Activated T-helper 1 cell treated with anti-CD3 and anti-CD28 coated beads, Interleukin-12 subunit alpha, Interleukin-12 subunit beta, Interleukin-2, Interleukin-4 antibody, amounts not matched to agents 30 ng/mL and 10 ng/mL and 1 ng/mL, durations not matched to agents 14 hours and 24 hours and 36 hours (primary cell): ENCODE results near the gene PCBP2. TPM values are rescaled to one million over a fixed set of nuclear protein-coding genes. Genes with fewer than 3 reads are reported as not detected.

ENCODE experiments used
- DNase-seq: peaks from one replicate; pipeline ENCODE4 v3.0.0; 2021; ENCODE audit warnings: low spot score
- H3K27ac Mint-ChIP-seq: one replicate; pipeline ENCODE4 v1.8.0; 2021; ENCODE audit warnings: mild to moderate bottlenecking, mixed read lengths
- H3K27me3 Mint-ChIP-seq: one replicate; pipeline ENCODE4 v1.8.0; 2022; ENCODE audit warnings: mild to moderate bottlenecking, moderate library complexity, mixed read lengths; ENCODE audit not compliant: insufficient read depth
- H3K36me3 Mint-ChIP-seq: one replicate; pipeline ENCODE4 v1.8.0; 2021; ENCODE audit warnings: low read depth, mixed read lengths
- H3K4me1 Mint-ChIP-seq: one replicate; pipeline ENCODE4 v1.8.0; 2021; ENCODE audit warnings: low read depth, mixed read lengths
- H3K4me3 Mint-ChIP-seq: one replicate; pipeline ENCODE4 v1.8.0; 2021; ENCODE audit warnings: mild to moderate bottlenecking, moderate library complexity, mixed read lengths
- H3K9me3 Mint-ChIP-seq: one replicate; pipeline ENCODE4 v1.8.0; 2021; ENCODE audit warnings: mixed read lengths
- intact Hi-C: fragments of 100-400 bp; cut with micrococcal nuclease; formaldehyde crosslinking; loops from one replicate; pipeline ENCODE4 v1.15.1; 2024
- total RNA-seq: library from RNA; stranded (reverse); gene quantifications from 2 replicates; pipeline ENCODE4 v1.2.3, GENCODE V29; 2022

PCBP2 gene
- total RNA-seq, 1 donor from 2014 or later: 865 TPM

DNA sequence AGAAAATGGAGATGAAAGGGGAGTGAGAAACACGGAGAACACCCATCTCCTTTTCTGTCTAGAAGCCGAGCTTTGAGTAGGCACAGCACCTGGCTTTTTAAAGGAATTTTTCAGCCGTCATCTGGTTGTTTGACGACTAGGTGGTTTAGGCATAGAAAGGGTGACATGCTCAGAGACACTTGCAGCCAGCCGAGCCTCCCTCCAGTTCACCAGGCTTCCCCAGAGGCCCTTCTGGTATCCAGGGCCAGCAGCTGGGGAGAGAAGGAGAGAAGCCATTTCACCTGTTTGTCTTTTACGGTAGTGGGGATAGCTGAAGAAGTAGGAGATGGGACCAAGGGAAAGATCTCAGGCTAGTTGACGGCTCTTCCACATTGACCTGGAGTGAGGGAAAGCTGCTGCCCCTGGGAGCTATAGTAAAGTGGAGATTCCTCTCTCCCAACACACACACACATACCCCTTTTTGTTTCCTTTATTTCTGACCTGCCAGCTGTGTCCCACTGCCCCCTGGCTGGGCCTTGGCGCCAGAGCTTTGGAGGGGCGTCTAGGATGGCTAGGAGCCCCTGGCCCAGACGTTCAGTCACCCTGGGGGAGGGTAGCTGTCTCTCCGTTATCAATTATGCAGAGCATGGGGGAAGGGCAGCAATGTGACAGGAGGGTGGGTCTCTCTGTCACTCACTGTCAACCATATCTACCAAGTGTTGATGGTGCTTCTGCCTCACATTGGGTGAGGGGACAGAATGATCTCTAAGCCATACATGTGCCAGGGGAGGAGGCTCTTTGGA, 41.9 kb downstream of the PCBP2 start:
- Mint-ChIP-seq H3K4me1 (peaks cover 44% of the 10 kb centered on the region), H3K36me3 (peaks cover 8% of the 10 kb centered on the region), H3K27me3 (no peaks in the 10 kb centered on the region), H3K9me3 (no peaks in the 10 kb centered on the region), H3K27ac (peak overlapping the region; percentile 41), H3K4me3 (peak overlapping the region; percentile 86)
- intact Hi-C loops: loop anchor here (1.0 to 2.0 kb wide), 5 partner anchors 8 to 133 kb away; partner anchors contain the start of genes ATF7, PCBP2, SP1 and TARBP2
- DNase-seq: no peak

DNA sequence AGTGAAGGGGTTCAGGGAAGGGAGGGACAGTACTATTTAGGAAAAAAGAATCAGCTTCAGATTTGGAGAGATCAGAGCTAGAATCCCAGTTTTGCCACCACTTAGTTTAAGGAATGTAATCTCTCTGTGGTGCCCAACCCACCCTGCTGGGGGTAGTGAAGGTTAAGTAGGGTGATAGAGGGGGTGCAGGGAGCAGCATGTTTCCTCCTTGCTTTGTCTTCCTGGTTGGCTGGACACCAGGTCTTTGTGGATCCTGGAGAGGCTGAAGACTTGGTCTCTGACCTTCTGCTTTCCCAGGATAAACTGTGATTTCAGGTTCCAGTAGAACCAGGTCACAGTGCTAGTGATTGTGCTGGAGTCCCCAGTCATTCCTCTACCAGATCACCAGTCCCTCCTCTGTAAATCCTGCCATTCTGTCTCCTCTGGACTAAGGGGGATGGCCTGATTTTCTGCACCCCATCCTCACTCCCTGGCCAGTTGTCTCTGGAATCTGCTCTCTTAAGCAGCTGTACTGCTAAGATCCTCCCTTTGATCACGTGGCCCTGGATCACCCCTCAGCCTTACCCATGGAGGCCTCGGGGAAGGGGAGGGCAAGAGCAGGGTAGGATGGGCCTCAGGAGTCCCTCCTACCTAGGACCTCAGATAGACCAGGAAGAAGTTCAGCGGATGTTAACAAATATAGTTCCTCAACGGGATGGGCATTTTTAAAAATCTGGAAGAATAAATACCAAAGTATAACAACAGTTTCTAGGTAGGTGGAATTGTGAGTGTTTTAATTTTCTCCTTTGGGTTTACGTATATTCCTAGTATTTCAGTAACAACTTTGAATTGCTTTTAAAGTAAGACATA, 44.2 kb downstream of the PCBP2 start:
- H3K9me3 Mint-ChIP-seq: no peaks in the 10 kb centered on the region

DNA sequence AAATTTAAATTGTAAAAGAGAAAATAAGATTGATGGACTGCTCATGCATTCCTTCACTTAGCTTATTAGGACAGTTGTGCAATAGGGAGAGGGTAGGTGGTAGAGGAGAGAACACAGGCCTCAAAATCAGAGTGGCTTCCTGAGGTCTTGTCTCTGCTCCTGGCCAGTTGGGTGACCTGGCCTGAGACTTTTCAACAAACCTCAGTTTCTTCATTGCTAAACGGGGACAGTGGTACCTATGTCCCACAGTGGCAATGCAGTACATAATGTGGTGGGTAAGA, 44.8 kb downstream of the PCBP2 start:
- intact Hi-C loops: no loop called here

More for the DNA sequence above, 44.2 kb downstream of the PCBP2 start:
- H3K27me3 Mint-ChIP-seq: peaks cover 2% of the 10 kb centered on the region
- intact Hi-C loops: no loop called here
- H3K4me1 Mint-ChIP-seq: peaks cover 53% of the 10 kb centered on the region
- H3K36me3 Mint-ChIP-seq: peaks cover 8% of the 10 kb centered on the region
- H3K4me3 Mint-ChIP-seq: no peak overlapping the region
- H3K27ac Mint-ChIP-seq: no peak overlapping the region
- DNase-seq: no peak

DNA sequence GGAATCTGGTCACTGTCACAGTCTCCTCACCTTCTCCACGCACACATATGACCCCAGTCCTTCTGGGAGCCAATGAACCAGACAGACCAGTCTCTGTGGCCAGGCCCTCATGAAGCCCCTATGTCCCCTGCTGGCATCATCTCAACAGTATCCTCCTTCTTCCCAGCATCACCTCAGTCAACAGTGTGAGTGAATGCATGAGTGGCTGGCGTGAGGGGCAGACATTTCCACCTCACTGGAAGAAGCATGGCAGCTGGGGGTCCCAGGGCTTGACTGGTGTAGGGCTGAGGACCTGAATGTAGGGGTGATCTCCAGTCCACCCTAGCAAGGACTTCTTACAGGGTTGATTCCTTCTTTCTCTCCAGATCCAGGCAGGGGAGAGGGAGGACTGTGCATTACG, 45.6 kb downstream of the PCBP2 start:
- Mint-ChIP-seq H3K27me3 (peaks cover 2% of the 10 kb centered on the region), H3K36me3 (peaks cover 8% of the 10 kb centered on the region), H3K4me1 (peaks cover 57% of the 10 kb centered on the region), H3K27ac (no peak overlapping the region), H3K4me3 (peak overlapping the region; percentile 91), H3K9me3 (no peaks in the 10 kb centered on the region)
- DNase-seq: no peak
- intact Hi-C loops: no loop called here

More for the DNA sequence above, 44.8 kb downstream of the PCBP2 start:
- Mint-ChIP-seq H3K27me3 (peaks cover 2% of the 10 kb centered on the region), H3K4me3 (no peak overlapping the region), H3K36me3 (peaks cover 8% of the 10 kb centered on the region), H3K27ac (no peak overlapping the region), H3K9me3 (no peaks in the 10 kb centered on the region), H3K4me1 (peaks cover 54% of the 10 kb centered on the region)
- no peak for DNase-seq

DNA sequence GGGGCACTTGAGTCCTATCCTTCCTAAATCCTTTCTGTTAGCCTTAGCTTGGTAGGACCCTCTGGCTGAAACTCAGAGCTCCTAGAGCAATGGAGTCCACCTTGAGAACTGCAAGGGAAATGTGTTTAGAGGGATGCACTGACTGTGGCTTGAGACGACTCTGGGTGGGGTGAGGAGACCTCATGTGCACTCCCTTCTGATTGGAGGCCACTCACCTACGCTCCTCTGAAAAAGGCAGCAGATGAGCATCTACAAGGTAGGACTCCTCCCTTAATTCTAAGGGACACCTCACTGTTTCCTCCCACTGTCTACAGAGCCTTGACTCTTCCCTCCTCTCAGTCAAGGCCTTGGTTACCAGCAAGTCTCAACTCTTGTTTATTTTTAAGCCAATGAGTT, 46.3 kb downstream of the PCBP2 start:
- H3K4me3 Mint-ChIP-seq: peak overlapping the region; percentile 91

DNA sequence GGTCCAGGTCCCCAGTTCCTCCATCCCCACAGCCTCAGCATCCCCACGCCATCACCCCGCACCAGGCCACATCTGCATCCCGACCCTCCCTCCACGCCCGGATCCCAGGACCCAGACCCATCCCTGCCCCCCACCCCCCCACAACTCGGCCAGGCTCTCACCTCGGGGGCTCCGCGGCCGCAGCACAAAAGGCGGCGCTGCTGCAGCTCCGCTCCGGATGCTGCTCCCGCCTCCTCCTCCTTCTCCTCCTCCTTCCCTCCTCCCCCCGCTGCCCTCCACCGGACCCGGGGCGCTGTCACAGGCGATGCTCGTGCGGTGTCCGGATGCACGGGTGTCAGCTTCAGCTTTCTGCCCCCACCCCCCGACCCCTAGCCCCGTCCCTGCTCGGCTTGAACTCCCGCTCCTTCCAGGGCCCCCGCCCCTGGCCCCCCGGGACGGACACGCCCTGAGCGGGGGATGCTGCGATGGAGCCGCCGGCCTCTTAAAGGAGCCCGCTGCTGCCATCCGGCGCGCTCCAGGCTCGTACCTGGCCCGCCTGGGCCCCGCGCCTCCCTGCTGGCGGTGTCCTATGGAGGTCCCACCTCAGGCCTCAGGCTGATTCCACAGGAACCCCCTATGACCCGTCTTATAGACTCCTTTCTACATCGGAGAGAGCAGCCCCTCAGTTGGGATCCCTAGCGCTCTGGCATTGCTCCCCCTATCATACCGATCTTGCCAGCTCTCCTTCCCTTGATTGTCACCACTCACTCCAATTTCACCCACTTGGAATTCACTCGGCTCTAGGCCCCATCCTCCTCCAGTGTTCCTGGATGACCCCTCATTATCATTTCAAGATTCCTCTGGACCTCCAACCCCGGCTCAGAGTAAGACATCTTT, 47.6 kb downstream of the PCBP2 start, which contains the start of gene MAP3K12:
MAP3K12 (minus strand) TSS at position 193 of the 876 bp plus-strand sequence. CDS start 12,067 bp downstream, outside the sequence.
- DNase-seq: peak; percentile 63
- peaks cover 2% of the 10 kb centered on the region for H3K27me3 Mint-ChIP-seq
- H3K27ac Mint-ChIP-seq: peak within 1 kb of the TSS; percentile 98
- peak within 1 kb of the TSS; percentile 95 for H3K4me3 Mint-ChIP-seq
- H3K4me1 Mint-ChIP-seq: peaks cover 52% of the 10 kb centered on the region
- H3K36me3 Mint-ChIP-seq: peaks cover 7% of the 10 kb centered on the region
- H3K9me3 Mint-ChIP-seq: no peaks in the 10 kb centered on the region
- intact Hi-C loops: loop anchor here (1.0 to 2.0 kb wide), 5 partner anchors 58 to 781 kb away; partner anchors contain the start of genes ATP5MC2, CBX5, HNRNPA1 and MYG1

More for the DNA sequence above, 46.3 kb downstream of the PCBP2 start:
- Mint-ChIP-seq H3K36me3 (peaks cover 7% of the 10 kb centered on the region), H3K27ac (peak overlapping the region; percentile 69), H3K27me3 (peaks cover 2% of the 10 kb centered on the region), H3K9me3 (no peaks in the 10 kb centered on the region), H3K4me1 (peaks cover 54% of the 10 kb centered on the region)
- DNase-seq: no peak
- intact Hi-C loops: no loop called here

DNA sequence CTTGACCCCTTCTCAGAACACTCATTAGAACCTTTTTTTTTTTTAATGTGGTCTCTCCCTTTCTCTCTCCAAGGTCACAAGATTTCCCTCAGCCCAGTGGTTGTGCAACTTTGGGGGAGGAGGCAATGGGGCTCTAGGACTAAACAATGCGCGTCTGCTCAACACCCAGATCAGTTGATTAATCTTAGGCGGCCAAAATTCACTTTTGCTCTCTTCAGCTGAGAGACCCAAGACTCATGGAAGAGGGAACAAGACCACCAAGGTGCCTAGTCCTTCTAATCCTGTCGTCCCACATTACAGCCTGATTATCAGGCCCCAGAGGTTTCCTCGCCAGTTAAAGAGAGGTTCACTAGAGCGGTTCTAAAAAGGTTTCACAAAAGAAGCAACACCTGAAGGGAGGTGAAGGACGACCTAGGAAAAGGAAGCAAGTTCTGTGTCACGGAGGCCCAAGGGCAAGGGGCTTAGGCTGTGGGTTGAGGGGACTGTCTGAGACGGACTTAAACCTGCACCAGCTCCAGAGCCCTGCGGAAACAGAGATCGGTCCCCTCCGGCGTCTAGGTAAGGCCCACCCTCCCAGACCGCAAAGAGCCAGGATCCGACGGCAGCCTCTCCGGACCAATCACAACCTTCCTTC, 48.4 kb downstream of the PCBP2 start:
- Mint-ChIP-seq H3K4me1 (peaks cover 53% of the 10 kb centered on the region), H3K27ac (peak overlapping the region; percentile 98), H3K36me3 (peaks cover 7% of the 10 kb centered on the region), H3K4me3 (peak overlapping the region; percentile 95), H3K9me3 (no peaks in the 10 kb centered on the region), H3K27me3 (peaks cover 2% of the 10 kb centered on the region)
- intact Hi-C loops: loop anchor here (1.0 to 2.0 kb wide), 5 partner anchors 59 to 781 kb away; partner anchors contain the start of genes ATP5MC2, CBX5, HNRNPA1 and MYG1
- DNase-seq: no peak

DNA sequence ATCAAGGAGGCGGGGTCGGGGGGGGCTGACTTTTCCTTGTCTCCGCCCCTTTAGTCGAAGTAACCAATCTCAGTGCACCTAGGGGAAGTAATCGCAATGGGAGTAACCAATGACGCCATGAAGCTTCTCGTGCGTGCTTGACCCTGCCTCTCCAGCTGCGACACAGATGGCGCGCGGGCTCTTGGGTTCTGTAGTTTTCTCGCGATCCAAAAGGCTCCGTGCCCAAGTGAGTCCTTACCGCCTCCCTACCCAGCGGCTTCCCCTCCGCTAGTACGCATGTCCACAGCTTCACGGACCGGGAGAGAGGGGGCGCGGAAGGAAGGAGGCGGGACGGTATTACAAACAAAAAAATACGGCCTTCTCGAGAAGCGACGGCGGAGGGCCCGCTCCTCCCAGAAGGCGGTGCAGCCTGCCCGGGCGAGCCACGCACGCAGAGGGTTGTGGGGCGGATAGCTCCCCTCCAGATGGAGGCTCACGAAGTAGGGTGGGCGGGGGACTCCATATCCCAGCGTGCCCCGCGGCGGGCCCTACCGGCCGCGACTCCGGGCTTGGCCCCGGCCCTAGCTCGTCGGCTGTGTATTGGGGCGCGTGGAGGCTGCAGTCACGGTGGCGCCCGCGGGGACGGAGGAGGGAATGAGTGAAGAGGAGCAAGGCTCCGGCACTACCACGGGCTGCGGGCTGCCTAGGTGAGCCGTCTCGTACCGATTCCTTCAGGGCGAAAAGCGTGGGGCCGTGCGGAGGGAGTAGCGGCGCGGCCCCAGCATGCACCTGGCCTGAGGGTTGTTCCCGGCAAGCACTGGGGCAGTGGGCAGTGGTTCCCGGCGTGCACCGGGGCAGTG, 49.1 kb downstream of the PCBP2 start, which contains the start of gene TARBP2:
TARBP2 (plus strand) TSS at position 508 of the 839 bp plus-strand sequence; CDS start at position 634, 126 bp downstream.
- Mint-ChIP-seq H3K4me3 (peak within 1 kb of the TSS; percentile 95), H3K9me3 (no peaks in the 10 kb centered on the region), H3K27me3 (peaks cover 2% of the 10 kb centered on the region), H3K27ac (peak within 1 kb of the TSS; percentile 98), H3K4me1 (peaks cover 53% of the 10 kb centered on the region), H3K36me3 (peaks cover 13% of the 10 kb centered on the region)
- peak; percentile 93 for DNase-seq
- intact Hi-C loops: loop anchor here (1.0 to 2.0 kb wide), 11 partner anchors 8 to 780 kb away; partner anchors contain the start of genes AAAS, ATF7, ATP5MC2 and CALCOCO1

DNA sequence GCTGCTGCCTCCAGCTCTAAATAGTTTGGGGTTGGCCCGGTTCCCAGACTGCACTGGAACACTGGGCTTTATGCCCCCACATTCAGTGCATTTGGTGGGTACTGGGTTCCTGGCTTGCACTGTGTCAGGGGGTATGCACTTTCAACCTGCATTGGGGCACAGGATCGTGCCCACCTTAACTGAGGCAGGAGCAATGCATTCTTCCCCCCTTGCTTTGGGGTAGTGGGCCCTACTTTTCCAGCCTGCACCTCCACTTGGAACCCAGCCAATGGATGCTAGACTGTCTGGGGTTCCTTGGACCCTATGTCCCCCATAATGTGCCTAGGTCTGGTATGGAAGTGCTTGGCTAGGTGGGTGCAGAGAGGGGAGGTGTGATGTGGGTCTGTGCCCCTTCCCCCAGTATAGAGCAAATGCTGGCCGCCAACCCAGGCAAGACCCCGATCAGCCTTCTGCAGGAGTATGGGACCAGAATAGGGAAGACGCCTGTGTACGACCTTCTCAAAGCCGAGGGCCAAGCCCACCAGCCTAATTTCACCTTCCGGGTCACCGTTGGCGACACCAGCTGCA, 49.8 kb downstream of the PCBP2 start:
- H3K4me1 Mint-ChIP-seq: peaks cover 50% of the 10 kb centered on the region
- peaks cover 12% of the 10 kb centered on the region for H3K36me3 Mint-ChIP-seq
- no peak for DNase-seq
- H3K9me3 Mint-ChIP-seq: no peaks in the 10 kb centered on the region
- peak overlapping the region; percentile 98 for H3K27ac Mint-ChIP-seq
- intact Hi-C loops: loop anchor here (1.0 to 2.0 kb wide), 7 partner anchors 8 to 779 kb away; partner anchors contain the start of genes AAAS, ATF7, CALCOCO1 and CBX5
- H3K4me3 Mint-ChIP-seq: peak overlapping the region; percentile 95
- peaks cover 2% of the 10 kb centered on the region for H3K27me3 Mint-ChIP-seq

DNA sequence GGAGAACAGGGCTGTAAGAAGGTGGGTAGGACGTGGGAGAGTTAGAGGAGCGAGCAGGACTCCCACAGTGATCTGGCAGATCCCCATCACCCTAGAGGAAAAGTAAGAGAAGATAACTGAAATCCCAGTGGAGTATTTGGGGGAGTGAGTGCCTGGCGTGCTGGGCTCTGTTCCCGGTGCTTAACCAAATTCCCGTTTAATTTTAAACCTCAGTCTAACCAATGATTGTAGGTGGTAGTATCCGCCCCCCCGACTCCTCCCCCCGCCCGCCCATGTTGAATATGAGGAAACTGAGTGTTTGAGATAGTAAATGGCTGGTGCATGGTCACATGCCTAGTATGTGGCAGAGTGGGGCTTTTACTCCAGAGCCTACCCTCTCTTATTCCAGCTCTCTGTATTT, 50.4 kb downstream of the PCBP2 start:
- Mint-ChIP-seq H3K4me1 (peaks cover 46% of the 10 kb centered on the region), H3K9me3 (no peaks in the 10 kb centered on the region), H3K27me3 (peaks cover 2% of the 10 kb centered on the region), H3K4me3 (peak overlapping the region; percentile 95), H3K27ac (peak overlapping the region; percentile 49), H3K36me3 (peaks cover 9% of the 10 kb centered on the region)
- DNase-seq: no peak
- intact Hi-C loops: no loop called here
